GM15510 (cell line): Measurements from ENCODE around the gene ABCB6.
A peak's percentile ranks its signal among the peaks of the same experiment; 100 is the strongest.

Experiments used
- POLR2A ChIP-seq: IDR thresholded peaks from 3 replicates; pipeline ENCODE4 v1.6.1; 2011; ENCODE audit warnings: borderline replicate concordance; ENCODE audit not compliant: insufficient read length; ENCODE audit errors: extremely low read depth

ABCB6 gene

DNA sequence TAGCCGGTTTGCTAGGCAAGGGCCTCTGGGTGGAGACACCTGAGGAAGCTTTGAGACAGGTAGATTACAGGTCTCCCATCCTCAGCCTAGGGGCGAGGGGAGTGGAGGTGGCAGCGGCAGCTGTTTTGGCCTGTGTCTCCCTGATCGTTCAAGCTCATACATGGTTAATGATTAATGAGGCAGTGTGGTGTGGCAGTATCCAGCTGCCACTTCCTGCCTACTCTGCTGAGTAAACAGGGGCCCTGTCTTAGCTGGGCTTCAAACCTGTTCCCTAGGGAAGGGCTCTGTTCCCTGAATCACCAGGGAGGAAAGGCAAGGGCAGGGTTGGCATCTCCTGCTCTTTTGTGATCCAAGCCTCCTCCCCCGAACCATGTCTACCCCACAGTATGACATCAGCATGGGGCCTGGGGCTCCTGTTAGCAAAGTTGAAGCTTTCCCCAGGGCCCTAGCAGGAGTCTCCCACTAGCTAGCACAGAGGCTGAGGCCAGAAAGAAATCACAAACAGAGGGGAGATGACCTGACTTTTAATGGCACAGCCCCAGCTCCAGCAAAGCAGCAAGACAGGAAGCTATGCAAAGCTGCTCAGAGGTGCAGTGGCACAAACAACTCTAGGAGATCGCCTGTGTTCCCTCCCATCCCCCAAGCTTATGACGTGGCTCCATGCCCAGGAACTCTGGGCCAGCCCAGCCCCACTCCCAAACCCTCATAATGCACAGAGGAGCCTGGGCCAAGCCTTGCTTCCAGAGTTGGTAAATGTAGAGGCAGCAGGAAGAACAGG is 30.6 kb upstream of the ABCB6 start:
- TF ChIP-seq POLR2A: peak; percentile 39

DNA sequence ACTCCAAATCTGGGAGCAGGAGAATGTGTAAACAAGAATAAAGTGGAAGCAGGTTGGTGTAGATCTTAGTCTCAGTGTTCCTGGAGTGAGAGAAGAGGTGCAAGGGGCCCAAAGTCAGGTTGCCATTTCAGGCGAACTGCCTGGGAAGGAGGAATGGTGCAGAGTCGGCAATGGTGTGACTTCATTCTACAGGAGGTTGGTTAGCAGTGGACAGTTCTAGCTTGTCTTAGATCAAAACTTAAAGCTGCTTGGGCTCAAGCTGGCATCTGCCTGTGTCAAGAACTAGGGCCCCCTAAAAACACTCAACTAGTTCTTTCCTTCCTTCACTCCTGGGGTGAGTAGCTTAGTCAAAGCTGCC is 30.1 kb upstream of the ABCB6 start:
- TF ChIP-seq POLR2A: no peak

DNA sequence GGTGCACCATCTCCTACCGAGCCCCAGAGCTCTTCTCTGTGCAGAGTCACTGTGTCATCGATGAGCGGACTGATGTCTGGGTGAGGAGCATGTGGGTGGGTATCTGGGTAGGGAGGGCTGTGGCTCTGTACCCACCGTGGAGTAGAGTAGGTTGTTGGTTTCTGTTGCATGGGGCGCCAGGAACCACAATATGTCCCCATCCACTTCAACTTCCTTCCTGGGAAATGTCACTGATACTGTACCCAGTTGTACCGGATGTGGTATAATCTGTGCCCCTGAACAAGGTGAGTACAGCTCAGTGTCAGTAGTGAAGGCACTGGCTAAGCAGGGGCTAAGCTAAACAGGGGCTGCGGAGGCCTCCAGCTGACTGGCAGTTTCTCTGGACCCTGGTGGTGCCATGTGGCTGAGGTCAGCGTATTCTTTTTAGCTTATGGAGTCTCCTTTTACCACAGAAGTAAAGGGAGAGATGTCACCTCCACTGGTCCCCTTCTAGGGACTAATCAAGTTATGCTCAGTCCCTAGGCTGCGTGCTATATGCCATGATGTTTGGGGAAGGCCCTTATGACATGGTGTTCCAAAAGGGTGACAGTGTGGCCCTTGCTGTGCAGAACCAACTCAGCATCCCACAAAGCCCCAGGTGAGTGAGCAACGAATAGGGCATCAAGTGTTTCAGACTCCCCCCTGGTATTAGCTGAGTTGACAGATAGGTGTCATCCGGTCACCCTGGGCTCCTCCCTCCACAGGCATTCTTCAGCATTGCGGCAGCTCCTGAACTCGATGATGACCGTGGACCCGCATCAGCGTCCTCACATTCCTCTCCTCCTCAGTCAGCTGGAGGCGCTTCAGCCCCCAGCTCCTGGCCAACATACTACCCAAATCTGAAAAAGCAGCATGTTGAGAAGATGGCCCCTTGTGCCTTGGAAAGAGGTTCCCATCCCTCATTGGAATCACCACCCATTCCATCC is 29.2 kb upstream of the ABCB6 start:
- TF ChIP-seq POLR2A: no peak

DNA sequence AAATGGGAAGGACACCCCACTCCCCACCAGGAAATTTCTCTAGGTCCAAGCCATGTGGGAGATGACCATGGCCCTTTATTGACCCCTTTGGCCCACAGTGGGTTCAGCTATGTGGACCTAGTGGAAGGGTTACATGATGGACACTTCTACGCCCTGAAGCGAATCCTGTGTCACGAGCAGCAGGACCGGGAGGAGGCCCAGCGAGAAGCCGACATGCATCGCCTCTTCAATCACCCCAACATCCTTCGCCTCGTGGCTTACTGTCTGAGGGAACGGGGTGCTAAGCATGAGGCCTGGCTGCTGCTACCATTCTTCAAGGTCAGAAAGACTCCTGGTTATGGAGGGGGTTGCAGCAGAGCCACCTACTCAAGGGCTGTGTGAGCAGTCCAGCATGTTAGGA is 27.8 kb upstream of the ABCB6 start:
- no peak for TF ChIP-seq POLR2A

DNA sequence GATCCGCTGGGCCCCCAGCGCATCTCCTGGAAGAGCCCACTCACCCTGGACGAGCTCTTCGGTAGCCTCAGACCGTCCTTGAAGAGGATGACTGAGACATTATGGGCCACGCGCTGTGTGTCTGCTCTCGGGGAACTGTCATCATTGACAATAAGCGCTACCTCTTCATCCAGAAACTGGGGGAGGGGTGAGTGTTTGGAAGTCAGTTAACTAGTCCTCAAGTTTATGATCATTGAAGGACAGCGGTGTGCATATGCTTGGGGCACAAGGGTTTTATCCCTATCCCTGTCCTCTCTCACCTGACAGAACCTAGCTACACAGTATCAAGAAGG is 27.1 kb upstream of the ABCB6 start:
- TF ChIP-seq POLR2A: no peak

DNA sequence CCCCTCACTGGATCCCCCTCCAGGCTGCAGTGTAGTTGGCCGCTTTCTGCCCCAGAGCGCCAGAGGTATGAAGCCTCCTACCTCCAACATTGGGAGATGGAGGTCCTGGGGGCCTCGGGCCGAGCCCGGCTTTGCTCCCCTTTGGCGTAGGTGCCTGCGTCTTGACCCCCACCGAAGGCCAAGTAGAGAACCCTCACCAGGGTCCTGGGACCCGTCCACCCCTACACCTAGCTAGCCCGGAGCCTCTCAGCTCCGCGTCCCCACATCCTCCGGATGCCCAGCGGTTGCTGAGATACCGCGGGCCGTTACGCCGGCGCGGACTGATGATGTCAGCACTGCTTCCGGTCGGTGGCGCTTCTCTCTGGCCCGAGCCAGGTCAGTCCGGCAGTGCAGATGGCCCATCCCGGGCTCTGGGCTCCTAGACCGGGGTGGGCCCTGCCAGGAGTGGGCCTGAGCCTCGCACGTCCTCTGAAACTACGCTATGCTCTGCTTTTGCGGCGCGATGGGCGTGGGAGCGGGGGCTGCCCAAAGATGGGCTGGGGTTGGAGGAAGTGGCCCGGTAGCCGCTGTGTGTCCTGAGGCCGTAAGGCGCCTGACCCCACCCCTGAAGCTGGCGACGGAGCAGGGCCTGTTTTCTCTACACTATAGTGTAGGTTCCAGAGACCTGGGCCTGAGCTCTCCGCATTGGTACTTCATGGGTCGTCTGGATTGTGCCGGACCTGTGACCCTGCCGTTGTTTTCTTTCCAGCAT is 26.6 kb upstream of the ABCB6 start, which contains the start of the genes GLB1L and STK16:
Gene GLB1L, minus strand, starts transcription at position 297 of the 751 bp plus-strand sequence. CDS start 1,871 bp downstream, outside the sequence.
Gene STK16, plus strand, starts transcription at position 332 of the 751 bp plus-strand sequence. CDS start 521 bp downstream, outside the sequence.
- TF ChIP-seq POLR2A: peak; percentile 90

DNA sequence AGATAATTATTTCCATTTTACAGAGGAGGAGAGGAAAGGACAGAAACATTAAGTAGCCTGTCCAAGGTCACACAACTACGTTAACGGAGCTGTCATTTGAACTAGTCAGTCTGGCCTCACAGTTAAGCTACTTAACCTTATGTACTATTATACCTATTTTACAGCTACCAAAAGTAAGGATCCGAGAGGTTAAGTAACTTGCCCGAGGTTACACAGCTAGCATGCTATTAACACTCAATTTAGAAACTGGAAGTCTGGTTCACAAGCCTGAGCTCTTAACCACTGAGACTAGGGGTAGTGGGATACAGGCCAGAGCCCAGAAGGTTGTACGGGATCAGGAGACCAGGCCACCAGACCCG is 26.0 kb upstream of the ABCB6 start:
- TF ChIP-seq POLR2A: no peak

DNA sequence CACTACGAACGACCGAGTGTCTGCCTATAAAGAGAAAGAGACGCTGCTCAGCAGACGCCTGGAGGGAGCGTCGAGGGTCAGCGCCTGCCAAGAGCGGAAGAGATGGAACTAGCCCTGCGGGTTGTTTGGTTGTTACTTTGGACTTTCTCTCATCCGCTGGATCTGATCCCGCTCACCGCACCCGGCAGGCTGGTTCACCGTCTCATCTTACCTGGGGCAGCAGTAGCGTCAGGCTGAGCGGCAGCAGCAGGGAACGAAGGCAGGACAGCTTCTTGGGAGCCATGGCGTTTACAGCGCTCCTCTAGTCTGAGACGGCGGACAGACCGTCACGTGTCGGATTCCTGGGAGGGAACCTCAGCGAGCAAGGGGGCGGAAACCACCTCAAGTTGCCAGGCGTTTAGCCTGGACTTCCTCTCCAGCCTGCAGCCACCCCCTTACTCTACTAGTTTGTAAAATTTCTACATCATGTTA is 24.6 kb upstream of the ABCB6 start:
- TF ChIP-seq POLR2A: no peak

DNA sequence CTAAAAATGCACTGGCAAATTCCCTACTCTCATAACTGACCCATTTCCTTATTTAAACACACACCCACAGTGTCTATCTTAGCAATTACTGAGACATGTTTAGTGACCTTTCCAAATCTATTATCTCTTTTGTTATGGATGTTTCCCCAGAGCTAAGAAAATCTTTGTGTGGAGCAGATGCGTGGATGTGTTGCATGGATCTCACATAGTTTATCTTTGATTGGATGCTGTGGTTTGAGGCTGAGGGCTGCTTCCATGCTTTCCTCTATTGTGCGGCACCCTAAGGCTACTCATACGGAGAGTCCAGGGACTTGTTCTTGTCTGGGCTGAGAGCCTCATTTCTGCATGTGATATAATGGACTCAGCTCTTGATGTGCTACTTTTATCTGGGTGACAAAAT is 15.6 kb upstream of the ABCB6 start:
- TF ChIP-seq POLR2A: no peak

DNA sequence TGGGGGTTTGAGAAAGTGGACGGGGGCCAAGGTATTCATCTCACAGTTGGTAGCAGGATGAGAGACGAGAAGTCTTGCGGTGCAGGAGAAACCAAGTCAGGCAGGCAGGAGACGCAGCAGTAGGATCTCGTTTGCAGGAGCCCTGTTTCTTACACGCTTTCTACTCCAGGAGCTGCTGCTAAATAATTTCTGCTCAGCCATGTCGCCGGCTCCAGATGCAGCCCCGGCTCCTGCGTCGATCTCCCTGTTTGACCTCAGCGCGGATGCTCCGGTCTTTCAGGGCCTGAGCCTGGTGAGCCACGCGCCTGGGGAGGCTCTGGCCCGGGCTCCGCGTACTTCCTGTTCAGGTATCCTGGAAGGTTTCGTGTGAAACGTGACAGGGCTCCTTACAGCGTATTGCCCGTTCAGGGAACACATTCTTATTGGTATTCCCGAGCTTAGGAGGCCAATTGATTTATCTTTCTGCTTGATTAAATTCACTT is 11.3 kb upstream of the ABCB6 start:
- TF ChIP-seq POLR2A: peak; percentile 4

DNA sequence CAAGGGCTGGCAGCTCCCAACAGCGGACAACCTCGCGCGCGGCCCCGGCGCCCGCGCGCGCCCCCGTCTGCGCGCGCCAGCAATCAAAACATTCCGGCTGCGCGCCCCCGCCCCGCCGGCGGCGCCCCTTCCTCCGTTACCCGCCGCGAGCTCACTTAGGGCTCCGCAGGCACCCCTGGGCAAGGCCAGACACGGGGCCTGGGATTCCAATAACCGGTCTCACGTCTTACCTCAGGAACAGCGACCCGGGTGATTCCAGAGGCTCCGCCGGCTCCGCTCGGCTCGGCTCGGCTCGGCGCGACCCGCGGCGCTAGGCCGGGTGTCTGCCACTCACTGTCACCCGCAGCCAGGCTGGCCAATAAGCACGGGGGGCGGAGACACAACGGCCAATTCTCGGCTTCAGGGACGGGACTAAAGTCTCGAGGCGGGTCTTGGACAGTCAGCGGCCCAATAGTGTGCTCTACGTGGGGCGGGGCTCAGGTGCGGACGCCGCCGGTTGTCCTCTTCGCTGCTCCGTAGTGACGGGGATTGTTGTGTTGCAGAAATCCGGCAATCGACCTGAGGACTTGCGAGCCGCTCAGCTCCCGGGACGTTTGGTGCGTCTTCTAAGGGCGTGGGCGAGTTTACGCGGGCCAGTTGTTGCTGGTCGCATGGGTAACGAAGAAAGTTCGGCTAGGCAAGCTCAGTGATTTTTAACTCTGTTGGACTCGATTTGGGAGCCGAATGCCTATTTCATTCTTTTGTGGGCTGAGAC is 10.7 kb upstream of the ABCB6 start, which contains the start of the genes ANKZF1 and ATG9A:
Gene ANKZF1, plus strand, starts transcription at position 502 of the 754 bp plus-strand sequence. CDS start 452 bp downstream, outside the sequence.
Gene ATG9A, minus strand, starts transcription at position 332 of the 754 bp plus-strand sequence. CDS start 1,612 bp downstream, outside the sequence.
- TF ChIP-seq POLR2A: peak; percentile 85

DNA sequence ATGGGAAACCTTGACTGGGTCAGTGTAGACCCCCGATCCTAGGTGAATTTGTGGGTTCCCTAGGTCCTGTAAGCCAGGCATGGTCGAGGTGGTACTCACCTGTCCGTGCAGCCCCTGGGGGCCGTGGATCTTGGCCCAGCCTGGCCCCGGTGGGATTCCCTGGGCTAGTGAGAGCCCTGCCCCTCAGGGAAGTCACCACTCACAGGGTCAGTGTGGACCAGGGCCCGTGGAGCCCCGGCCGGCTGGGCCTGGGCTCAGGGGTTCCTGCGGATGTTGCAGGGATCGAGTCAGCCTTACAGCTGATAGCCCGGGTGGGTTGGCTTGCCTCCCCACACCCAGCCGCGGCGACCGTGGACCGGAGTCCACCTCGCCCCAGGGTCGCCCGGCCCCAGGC is 10.2 kb upstream of the ABCB6 start:
- peak; percentile 35 for TF ChIP-seq POLR2A

DNA sequence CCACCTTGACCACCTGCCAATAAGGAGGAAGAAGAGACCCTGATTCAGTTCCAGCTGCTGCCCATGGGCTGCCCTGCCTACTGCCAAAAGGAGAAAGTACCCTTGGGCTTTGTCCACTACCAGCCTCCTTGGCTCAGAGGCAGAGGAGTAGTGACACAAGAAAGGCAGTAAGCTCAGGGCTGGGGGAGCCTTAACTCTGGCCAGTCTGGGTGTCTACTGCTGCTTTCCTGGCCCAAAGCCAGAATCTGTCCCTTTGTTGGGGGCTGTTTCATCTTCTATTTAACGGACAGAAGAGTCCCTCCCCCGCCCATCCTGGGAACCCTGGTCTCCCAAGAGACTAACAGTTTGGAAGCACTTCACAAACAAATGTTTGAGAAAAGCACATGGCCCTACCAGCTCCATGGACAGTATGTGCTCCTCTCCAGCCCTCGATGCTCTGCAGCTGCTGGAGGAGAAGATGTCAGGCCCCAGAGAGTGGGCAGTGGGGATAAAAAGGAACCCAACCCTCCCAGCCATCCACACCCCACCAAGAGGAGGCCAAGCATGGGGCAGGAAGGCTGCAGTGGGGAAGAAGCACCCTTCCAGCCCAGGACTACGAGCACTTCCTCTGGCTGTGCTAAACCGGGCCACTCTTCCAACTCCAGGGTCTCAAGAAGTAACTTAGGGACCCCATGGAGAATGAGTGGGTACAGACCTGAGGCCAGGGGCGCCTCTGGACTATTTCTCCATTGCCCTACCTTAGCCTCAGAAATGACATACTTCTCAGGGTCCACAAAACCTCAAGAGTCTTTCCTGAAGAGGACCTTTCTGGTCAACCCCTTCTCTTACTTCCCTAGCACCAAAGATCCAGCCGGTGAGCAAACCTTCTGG is 9.5 kb upstream of the ABCB6 start:
- TF ChIP-seq POLR2A: no peak
